ENCODE data around the gene MEAK7.

MEAK7 gene

GRCh38 chr16:84486551-84487235 lies 17.8 kb downstream of the MEAK7 start:
- DNase-seq, result no peak

DNA sequence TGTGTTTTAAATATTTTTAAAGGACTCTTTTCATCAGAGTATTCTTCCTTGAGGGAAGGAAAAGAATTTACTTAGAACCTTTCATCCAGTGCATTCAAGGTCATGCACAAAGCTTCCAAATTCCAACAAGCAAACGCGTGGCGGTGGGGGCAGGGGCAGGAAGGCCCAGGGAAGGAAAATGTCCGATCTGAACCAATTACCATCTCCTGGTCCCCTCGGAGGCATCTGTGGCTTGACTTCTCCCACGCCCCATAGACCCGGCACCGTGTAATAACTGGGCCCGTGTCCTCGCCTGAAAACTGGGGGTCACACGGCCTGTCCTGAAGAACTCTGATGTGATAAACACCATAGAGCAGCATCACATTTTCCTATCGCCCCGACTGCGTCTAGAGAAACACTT lies 18.3 kb downstream of the MEAK7 start:
- DNase-seq, result no peak

- DNase-seq, result no peak
Measured at GRCh38 chr16:84485255-84486010, 19.0 kb downstream of the MEAK7 start.

DNA sequence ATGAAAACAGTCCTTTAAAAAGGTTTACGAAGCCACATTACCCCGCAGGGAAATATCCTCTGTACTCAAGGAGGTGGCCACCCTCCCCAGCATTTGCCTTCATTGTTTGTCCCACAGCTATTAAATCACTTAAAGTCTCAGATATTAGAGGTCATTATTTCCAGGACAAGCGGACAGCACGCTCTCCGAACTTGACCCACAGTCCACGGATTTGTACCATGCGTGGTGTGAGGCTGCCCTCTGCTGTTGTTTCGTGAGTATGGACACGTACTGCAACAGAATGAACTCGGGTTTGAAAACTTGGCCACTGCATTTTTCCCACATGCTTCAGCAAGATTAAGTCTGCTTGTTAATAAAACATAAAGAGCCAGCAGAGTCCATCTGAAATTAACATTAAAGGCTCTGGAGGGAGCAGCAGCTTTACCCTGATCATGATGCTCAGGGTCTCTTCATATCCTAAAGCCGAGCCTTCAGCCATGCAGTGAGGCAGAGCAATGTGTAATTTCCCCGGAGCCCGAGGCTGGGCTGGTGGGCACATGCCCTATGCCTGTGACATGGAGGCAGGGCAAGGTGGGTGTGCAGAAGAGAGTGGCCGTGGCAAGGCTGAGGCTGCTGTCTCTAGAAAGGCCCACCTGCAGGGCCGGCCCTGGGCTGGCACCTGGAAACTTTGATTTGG lies 19.7 kb downstream of the MEAK7 start:
- no peak for DNase-seq

- no peak for DNase-seq
Measured at GRCh38 chr16:84483882-84484565, 20.4 kb downstream of the MEAK7 start.

DNA sequence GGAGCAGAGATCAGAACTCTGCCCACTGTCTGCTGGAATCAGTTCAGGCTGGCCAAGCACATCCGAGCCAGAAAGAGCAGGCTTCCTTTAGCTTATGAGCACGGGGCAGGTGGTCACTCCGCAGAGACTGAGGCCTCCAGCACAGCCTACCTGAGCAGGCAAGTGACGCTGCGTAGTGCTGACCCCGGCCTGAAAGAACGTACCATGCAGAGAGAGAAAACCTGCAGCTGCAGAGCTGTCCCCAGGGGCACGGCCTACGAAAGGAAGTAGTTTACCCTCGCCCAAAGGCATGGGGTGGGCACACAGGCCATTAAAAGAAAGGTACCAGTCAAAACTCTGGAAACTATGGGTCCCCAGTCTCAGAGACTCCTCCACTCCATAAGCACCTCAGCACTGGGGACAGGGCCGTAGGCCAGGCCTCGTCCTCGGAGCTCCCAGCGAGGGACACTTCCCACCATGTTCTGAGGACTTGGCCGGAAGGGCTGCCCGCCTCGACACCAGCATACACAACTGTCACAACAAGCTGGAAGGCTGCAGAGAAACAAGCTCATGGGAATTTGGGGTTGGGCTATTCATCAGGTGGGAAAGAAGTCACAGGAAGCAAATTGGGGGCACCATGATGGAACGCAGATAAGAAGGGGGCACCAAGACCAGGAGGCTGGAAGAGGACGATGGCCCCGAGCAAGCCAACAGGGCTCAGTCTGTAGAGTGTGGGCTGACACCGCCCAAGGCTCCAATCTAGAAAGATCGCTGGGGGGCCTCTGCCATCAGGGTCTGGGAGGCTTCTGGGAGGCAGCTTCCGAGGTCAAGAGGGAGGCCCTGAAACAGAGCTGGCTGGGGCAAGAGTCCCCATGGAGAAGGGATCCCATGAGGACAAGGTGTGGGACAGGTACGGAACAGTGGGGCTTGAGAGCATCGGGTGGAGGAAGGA lies 21.2 kb downstream of the MEAK7 start:
- DNase-seq, result no peak

DNA sequence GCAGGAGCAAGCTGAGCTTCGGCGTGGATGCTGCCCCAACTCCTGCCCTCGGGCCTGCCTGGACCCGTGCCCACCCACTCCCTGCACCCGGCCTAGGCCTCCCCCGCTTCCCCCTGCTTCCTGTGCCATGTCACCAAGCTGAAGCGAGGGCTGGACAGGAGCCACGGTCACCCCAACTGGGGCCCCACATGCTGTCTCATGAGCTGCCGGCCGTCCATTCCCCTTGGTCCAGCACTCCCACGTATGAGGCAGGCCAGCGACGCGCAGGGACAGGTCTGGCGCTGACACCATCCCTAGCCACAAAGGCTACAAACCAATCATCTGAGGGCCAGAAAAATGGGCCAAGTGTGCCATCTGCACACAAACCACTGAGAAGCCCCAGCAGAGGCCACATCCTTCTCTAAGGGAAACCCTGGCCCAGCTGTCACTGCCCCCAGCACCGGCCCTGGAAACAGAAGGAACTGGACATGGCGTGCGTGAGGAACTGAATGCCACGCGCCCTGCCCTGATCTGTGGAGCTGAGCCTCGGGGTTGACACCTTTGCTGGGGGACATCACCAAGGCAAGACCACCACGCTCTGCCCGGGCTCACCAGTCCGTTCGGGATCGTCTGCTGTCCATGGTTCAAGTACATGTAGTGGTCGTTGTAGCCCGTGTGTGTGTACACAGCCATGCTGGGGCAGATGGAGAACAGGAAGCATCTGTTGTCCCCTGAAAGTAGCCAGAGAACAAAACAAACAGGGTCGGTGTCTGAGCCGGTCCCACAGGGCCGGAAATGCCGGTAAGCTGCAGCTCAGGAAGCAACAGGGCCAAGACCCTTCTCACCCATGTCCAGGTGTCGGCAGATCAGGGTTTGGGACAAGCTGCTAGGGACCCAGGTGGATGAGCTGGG lies 22.2 kb downstream of the MEAK7 start:
- no peak for DNase-seq

DNA sequence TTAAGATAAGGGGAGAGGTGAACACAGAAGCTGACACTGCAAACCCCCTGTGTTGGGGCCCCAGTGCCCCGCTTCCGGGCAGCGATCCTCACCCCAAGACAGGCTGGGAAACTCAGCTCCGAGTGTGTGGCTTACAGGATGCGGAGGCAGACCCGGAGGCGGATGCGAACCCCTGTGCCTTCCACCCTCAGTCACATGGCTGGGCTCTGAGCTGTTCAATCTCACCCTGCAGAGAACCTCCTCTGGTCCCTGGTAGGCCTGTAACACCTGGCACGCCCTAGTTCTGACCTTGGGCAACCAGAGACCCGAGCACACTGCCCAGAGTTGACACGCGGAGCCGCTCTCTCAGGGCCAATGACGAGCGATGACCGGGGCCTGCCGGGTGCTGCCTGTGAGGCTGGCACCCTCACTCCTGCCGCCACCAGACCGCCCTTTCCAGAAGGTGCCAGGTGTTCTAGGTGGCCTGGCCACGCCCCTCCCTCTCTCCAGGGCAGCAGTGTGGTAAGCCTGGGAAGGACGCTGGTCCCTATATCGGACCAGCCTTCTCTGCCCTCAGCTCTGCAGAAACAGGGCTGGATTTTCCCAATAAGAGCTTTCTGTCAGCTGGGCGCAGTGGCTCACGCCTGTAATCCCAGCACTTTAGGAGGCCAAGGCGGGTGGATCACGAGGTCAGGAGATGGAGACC lies 23.3 kb downstream of the MEAK7 start:
- DNase-seq, result no peak

DNA sequence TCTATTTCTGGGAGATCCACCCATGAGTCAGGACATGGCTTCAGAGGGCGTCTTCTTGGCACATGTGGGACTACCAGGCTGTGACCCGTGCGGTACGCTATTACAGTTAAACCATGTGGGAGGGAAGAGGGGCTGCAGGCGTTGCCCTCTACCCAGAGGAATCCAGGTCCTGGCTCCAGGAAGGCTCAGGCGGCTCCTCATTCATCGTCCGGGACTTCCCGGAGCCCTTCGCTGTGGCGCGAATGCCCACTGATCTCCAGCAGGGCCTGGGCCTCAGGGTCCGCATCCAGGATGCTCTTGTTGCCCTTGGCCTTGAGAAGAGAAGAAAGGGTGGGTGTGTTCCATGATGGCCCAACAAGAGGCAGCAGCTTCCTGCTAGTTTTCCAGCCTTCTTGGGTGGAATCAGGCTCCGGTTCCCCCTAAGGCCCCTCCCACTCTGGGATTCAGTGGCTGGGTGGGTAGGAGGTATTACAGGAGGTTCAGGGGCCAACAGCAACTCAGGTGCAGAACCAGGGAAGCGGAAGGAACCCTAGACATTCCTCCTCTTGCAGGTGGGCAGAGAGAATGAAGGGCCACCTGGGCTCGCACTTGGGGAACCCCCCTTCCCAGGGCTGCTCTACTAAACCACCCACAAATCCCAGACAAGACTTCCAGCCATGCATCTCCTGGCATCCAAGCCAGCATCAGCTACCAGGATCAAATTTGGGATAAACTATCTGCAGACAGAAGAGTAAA lies 24.6 kb downstream of the MEAK7 start:
- no peak for DNase-seq

GRCh38 chr16:84478172-84478947 lies 26.1 kb downstream of the MEAK7 start:
- no peak for DNase-seq

DNA sequence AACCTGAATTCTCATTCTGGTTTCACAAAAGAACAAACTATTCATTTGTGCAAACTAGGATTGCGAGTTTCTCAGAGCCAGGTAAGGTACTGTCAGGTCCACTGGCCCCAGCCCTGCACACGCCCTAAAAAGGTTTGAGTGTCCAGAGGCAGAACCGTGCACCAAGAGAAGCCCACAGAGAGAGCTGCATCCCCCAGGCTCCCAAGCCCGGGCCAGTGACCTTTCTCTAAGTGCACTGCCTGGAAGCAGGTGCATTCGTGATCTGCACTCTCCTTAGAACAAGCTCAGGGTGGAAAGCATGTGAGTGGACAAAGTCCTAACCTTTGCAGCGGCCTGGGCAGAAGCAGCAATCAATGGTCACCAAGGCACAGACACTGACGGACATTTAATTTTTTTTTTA lies 26.8 kb downstream of the MEAK7 start:
- no peak for DNase-seq

DNA sequence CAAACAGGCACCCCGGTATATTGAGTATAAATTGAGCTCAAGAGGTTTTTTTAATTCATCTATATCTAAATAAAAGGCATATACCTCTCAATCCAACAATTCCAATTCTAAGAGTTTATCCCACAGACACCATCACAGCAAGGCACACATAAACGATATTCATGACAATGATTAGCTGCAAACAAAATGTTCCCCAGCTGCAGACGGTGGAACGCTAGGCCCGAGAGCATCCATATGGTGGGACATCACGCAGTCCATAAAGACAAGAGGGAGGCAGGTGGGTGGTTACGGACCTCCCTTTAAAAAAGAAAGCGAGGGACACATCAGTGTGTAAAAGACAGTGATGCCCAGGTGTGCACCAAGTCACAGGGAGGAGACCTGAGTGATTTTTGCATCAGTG lies 28.1 kb downstream of the MEAK7 start:
- DNase-seq, result no peak

DNA sequence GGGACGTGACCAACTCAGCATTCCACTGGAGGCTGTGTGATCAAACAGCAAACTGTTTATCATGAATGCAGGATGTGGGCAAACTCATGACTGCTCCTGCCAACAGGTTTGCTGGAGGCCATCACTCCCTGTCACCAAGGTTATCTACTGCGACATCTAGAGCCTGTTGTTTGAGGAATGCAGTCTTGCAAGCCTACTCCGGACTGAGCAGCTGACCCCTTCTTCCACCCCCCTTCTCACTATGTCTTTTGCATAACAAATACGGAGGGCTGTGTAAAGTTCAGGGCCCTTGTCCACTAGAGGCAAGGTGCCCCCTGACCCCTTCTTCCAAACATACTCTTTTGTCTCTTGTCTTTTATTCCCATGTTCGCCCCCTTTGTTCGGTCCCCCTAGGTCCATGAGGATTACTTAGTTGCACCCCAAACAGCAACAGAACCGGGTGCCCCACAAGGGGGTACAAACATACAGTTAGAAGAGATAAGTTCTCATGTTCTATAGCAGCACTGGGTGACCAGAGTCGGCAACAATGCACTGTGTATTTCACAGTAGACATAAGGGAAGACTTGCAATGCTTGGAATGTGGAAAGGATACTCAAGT lies 28.7 kb downstream of the MEAK7 start:
- DNase-seq, result no peak

- DNase-seq, result no peak
Measured at GRCh38 chr16:84471966-84472365, 32.5 kb downstream of the MEAK7 start.

- DNase-seq, result no peak
Measured at GRCh38 chr16:84471316-84471715, 33.1 kb downstream of the MEAK7 start.

- DNase-seq, result no peak
Measured at GRCh38 chr16:84467709-84468108, 36.8 kb downstream of the MEAK7 start.

GRCh38 chr16:84467256-84467655 lies 37.2 kb downstream of the MEAK7 start:
- no peak for DNase-seq

DNA sequence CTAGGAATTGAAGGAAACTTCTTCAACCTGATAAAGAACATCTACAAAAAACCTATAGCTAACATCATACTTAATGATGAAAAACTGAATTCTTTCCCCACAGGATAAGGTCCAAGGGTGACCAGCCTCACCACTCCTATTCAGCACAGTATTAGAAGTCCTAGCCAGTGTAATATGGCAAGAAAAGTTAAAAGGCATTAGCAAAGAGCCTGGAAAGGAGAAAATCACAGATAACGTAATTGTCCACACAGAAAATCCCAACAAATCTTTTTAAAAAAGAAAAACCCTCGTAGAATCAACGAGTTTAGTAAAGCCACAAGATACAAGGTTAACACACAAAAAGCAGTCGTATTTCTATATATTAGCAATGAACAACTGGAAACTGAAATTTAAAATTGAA lies 37.8 kb downstream of the MEAK7 start:
- DNase-seq, result no peak

DNA sequence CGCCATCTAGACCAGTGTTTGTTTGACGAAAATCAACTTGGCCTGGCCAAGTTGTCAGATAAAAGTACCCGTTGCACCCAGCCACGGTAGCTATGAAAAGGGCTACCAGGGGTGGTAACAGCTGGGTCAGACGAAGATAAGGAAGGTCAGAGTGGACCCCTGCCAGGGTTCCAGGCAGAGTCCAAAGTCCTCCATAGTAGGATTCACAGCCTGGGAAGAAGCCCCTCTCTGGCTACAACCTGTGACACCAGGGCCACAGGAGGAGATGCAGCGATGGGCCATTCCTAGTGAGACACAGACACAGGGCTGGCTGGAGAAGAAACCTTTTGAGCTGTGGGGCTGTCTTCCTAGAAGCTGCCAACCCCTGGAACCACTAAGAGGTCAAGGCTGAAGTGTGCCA lies 39.3 kb downstream of the MEAK7 start:
- DNase-seq, result no peak

Data from stimulated activated CD4-positive, alpha-beta T cell treated with anti-CD3 and anti-CD28 coated beads, Interleukin-4, amount 100 ng/mL, for 4 hours (primary cell).